Measurements from ENCODE around the gene ZNF397. TPM values are rescaled to one million over a fixed set of nuclear protein-coding genes. Genes with fewer than 3 reads are reported as not detected.

ZNF397 gene
- total RNA-seq, 1 donor from 2014 or later = 43.5 TPM

DNA sequence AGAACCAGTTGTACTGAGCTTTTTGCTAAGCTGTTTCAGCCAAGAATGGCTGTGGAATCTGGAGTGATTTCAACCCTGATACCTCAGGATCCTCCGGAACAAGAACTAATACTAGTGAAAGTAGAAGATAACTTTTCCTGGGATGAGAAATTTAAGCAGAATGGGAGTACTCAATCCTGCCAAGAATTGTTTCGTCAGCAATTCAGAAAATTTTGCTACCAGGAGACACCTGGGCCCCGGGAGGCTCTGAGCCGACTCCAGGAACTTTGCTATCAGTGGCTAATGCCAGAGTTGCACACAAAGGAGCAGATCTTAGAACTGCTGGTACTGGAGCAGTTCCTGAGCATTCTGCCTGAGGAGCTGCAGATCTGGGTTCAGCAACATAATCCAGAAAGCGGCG lies 1.6 kb downstream of the ZNF397 start:
- no peak for ATAC-seq
- DNase-seq (ENCODE audit: low spot score) = no peak
- intact Hi-C loops (cut with DNase I) = no loop called here

DNA sequence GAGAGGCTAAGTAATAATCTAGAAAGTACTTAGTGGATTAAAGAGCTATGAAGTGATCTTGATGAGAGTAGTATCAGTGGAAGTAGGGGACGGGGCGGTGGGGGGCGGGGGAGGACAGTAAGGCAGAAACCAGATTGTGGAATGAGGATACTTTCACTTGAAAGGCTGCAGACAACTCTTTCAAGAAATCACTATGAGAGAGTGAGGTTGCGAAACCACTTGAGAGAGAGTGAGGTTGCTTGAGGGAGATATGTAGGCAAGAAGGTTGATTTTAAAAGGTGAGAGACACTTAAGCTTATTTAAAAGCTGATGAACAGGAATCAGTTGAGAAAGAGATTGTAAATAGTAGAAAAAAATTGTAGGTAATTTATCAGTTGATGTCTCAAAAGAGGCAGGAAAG lies 3.8 kb downstream of the ZNF397 start:
- ATAC-seq (no peak), DNase-seq (ENCODE audit: low spot score) (no peak)
- intact Hi-C loops (cut with DNase I) = loop anchor here (2.0 kb wide), 1 partner anchor 44 kb away; no protein-coding TSS in a partner anchor

DNA sequence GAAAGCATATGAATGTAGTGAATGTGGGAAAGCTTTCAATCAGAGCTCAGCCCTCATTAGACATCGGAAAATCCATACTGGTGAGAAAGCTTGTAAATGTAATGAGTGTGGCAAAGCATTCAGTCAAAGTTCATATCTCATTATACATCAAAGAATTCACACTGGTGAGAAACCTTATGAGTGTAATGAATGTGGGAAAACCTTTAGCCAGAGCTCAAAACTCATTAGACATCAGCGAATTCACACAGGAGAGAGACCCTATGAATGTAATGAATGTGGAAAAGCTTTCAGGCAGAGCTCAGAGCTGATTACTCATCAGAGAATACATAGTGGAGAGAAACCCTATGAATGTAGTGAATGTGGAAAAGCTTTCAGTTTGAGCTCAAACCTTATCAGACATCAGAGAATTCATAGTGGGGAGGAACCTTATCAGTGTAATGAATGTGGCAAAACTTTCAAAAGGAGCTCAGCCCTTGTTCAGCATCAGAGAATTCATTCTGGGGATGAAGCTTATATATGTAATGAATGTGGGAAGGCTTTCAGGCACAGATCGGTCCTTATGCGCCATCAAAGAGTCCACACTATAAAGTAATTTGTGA lies 5.0 kb downstream of the ZNF397 start:
- no peak for DNase-seq (ENCODE audit: low spot score)
- ATAC-seq = no peak
- intact Hi-C loops (cut with DNase I) = loop anchor here (2.0 kb wide), 1 partner anchor 43 kb away; no protein-coding TSS in a partner anchor

DNA sequence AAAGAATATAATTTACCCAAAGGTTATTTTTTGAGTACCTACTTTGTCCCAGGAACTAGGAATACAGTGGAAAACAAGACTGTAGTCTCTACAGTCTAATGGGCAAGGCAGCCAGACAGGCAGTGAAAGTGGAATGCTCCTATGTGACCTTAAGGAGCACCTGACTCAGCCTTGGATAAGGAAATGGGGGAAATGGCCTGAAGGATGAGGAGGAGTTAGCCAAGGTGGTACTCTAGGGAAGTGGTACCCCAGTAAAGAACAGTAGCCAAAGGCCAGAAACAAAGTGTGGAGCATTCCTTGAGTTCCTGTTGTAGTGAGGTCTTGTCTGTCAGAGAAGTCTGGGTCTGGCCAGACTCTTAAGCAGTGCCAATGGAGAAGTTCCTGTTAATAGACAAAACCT lies 6.0 kb downstream of the ZNF397 start:
- DNase-seq (ENCODE audit: low spot score) = no peak
- no peak for ATAC-seq
- intact Hi-C loops (cut with DNase I) = no loop called here

DNA sequence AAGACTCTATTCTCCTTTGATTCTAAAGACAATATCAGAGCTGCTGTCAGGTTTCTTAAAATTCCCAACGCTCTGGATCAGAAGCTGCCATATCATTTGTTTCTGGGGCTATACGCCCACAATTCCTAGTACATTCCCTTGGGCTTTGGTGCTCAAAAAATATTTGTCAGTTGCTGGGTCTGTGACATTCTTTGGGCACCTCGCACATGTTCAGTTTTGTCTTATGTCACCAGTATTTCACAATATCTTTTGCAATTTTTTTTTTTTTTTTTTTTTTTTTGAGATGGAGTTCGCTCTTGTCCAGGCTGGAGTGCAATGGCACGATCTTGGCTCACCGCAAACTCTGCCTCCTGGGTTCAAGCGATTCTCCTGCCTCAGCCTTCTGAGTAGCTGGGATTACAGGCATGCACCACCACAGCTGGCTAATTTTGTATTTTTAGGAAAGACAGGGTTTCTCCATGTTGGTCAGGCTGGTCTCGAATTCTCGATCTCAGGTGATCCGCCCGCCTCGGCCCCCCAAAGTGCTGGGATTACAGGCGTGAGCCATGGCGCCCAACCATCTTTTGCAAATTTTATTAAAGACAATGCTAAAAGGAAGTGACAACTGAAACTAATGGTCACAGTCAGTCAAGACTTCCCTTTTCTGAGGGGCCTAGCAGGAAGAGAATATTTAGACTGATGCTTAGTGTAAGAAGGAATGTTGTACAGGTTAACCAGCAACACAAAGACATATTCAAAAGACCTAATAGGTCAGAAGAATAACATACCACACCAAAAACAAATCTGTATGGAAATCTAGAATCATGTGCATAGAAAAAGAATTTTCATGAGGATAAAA lies 6.8 kb downstream of the ZNF397 start:
- no peak for DNase-seq (ENCODE audit: low spot score)
- intact Hi-C loops (cut with DNase I) = no loop called here
- ATAC-seq = no peak

DNA sequence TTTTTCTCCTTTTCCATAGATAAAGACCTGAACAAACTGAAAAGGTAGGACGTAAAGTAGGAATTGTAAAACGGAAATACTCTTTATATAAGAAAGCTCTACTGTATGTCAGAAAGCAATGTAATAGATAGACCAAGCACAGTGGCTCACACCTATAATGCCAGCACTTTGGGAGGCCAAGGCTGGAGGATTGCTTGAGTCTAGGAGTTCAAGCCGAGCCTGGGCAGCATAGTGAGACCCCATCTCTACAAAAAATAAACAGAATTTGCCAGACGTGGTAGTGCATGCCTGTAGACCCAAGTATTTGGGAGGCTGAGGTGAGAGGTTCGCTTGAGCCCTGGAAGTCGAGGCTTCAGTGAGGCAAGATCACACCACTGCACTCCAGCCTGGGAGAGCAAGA lies 7.6 kb downstream of the ZNF397 start:
- intact Hi-C loops (cut with DNase I) = no loop called here
- no peak for DNase-seq (ENCODE audit: low spot score)
- ATAC-seq = no peak

DNA sequence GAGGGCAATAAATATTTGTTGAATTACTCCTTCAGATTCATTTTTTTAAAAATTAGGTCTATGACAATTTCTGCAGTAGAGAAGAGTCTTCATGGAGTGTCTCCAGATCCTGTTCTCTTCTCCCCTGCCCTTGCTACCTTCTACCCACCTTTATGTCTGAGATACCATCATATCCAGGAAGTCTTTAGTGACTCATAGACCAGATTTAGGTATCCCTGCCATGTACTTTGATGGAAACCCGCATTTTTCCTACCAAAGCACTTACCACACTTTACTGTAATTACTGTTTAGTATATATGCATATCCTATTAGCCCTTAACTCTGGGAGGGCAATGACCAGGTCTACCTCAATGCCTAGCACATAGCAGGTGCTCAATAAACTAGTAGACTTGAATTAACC lies 11.6 kb downstream of the ZNF397 start:
- no peak for ATAC-seq
- intact Hi-C loops (cut with DNase I) = no loop called here
- no peak for DNase-seq (ENCODE audit: low spot score)

DNA sequence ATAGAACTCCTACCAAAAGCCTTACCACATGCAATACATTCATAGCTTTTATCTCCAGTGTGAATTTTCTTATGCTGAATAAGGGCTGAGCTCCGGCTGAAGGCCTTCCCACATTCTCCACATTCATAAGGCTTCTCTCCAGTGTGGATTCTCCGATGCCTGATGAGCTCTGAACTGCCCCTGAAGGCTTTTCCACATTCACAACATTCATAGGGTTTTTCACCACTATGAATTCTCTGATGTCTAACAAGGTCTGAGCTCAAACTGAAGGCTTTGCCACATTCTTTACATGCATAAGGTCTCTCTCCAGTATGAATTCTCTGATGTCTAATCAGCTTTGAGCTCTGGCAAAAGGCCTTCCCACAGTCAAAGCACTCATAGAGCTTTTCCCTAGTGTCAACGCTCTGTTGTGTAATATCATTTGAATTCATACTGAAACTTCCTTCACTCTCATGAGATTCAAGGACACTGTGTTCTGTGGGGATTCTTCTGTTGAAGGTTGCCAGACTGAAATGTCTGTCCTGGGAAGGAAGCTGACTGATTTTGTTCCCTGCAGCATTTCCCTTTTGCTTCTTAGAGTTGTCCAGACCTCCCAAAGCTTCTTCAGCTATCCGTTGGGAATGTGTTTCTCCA lies 12.9 kb downstream of the ZNF397 start:
- DNase-seq (ENCODE audit: low spot score) (no peak), ATAC-seq (no peak)
- intact Hi-C loops (cut with DNase I) = no loop called here

DNA sequence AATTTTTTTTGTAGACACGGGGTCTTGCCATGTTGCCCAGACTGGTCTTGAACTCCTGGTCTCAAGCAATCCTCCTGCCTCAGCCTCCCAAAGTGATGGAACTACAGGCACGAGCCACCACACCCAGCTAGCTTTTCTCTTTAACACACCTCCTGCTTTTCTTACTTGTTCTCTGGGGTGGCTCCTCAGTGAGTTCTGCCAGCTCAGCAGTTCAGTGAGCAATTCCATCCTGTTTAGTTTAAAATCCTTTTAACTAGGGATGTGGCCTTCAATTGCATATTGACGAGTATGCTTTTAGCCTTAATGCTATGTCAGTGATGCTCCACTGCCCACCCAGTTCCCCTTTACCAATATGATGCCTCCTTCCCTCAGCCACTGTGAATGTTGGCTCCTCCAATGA lies 16.1 kb downstream of the ZNF397 start:
- intact Hi-C loops (cut with DNase I) = no loop called here
- ATAC-seq = no peak
- no peak for DNase-seq (ENCODE audit: low spot score)

DNA sequence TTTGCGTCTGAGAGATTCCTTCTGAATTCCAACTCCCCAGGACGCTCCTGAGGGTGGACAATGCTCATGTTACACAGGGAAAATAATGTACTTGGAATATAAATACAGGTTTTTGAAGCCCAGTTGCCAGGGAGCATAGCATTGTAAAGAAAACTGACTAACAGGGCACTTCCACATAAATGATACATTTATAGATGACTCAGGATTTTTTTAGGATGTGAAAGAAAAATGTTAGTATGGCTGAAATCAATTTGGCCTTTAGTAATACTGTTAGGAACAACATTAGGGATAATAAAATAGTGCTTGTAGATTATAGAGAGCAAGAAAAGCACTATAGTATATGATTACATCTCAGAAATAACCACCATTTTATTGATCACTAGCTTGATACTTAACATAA lies 23.6 kb downstream of the ZNF397 start:
- ATAC-seq = no peak
- intact Hi-C loops (cut with DNase I) = no loop called here
- DNase-seq (ENCODE audit: low spot score) = no peak

DNA sequence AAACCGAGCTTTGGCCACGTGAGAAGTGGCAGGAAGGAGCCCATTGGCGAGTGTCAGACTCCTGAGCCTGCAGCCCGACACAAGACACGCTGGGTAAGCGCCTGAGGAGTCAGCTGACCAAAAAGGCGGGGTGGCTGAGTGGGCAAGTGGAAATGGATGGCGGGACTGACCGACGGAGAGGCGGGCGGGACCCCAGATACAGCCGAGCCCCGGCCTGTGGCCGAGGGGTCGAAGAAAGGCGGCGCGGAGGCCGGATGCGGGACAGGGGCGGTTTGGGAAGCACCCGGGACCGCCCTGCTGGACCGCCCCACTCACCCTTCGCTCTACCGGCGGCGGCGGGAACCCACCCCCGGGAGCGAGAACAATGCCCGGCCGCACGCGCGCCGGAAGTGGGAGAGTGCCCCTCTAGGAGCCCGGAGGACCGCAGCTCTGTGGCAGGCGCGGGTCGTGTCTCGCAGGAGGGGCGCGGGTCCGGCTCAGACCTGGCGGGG lies 26.4 kb downstream of the ZNF397 start:
- intact Hi-C loops (cut with DNase I) = no loop called here
- peak; percentile 97 for ATAC-seq
- DNase-seq (ENCODE audit: low spot score) = peak; percentile 86

DNA sequence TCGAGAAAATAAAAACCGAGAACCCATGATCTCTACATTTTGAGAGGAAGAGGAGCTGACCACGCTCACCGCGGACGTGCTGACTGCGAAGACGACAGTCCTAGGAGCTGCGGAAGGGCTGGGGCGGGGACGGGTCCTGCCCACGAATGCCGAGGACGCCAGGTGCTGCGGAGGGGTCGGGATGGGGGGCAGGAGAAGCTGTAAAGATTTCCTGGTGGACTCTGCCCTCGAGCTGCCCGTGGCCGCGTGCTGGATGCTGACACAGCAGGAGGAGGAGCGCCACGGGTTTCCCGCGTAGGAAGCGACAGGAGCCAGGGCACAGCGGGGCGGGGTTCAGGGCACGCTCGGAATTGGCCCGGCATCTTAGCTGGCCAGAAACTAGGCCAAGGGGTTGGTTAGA lies 27.0 kb downstream of the ZNF397 start:
- intact Hi-C loops (cut with DNase I) = no loop called here
- DNase-seq (ENCODE audit: low spot score) = no peak
- ATAC-seq = peak; percentile 41

DNA sequence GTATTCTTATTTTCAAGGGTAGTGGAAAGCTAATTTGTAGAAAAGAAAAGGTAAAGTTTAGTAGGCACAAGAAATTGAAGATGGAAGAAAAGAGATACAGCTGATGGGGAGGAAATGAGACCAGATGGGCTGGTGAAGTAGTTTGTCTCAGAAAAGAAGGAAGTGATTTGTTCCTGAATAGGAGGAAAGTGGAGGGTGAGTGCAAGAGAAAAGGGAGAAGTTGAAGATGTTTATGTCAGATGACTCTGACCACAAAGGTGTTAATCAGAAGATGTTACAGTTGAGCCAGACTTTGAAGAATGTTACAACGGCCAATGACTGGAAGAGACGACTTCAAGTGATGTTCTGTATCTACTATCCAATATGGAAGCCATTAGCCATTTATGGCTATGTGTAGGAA lies 28.0 kb downstream of the ZNF397 start:
- no peak for DNase-seq (ENCODE audit: low spot score)
- intact Hi-C loops (cut with DNase I) = no loop called here
- no peak for ATAC-seq

DNA sequence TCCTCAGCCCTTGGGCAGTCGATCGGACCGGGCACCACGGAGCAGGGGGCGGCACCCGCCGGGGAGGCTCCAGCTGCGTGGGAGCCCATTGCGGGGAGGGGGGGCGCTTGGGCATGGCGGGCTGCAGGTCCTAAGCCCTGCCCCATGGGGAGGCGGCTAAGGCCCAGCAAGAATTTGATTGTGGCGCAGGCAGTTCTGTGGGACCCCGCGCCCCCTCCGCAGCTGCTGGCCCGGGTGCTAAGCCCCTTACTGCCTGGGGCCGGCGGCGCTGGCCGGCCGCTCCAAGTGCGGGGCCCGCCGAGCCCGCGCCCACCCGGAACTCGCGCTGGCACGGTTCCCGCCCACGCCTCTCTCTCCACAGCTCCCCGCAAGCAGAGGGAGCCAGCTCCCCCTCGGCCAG lies 30.8 kb downstream of the ZNF397 start:
- intact Hi-C loops (cut with DNase I) = no loop called here
- ATAC-seq = no peak
- no peak for DNase-seq (ENCODE audit: low spot score)

DNA sequence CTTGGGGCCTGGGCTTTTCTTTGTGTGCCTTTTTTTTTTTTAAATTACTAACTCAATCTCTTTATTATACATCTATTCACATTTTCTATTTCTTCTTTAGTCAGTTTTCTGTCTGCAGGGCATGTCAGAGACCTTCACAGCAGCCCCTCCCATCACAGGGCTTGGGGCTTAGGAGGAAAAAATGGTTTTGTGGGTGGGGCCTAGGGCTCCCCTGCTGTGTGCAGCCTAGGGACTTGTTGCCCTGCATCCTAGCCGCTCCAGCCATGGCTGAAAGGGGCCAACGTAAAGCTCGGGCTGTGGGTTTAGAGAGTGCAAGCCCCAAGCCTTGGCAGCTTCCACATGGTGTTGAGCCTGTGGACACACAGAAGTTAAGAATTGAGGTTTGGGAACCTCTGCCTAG lies 35.4 kb downstream of the ZNF397 start:
- DNase-seq (ENCODE audit: low spot score) = no peak
- no peak for ATAC-seq
- intact Hi-C loops (cut with DNase I) = no loop called here

DNA sequence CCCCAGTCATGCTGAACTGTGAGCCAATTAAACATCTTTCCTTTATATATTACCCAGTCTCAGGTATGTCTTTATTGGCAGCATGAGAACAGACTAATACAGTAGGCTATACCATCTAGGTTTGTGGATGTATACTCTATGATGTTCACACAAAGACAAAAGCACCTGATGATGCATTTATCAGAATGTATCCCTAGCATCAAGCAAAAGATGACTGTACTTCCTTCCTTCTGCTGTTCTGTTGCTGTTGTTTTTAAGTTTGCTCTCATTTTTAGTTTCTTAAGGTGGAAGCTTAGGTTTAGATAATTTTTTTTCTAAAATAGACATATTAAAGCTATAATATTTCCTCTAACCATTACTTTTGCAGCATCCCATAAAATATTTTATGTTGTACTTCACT lies 36.8 kb downstream of the ZNF397 start:
- DNase-seq (ENCODE audit: low spot score) = no peak
- intact Hi-C loops (cut with DNase I) = no loop called here
- ATAC-seq = no peak

DNA sequence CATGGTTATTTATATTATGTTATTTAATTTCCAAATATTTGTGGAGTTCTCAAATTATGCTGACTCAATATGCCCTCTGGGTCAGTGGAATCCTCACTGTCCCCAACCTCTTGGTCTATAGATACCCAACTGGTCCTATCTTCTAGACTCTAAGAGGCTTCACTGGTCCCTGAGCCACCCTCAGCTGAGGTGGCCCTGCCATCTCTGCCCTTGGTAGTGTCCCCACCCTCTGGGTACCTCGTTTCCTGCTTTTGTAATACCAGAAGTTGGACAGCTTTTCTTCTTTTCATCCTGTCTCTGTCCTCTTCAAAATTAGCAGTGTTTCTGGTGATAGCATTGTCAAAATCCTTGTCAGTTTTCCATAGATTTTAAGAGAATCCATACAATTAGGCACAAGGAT lies 37.3 kb downstream of the ZNF397 start:
- intact Hi-C loops (cut with DNase I) = no loop called here
- DNase-seq (ENCODE audit: low spot score) = no peak
- ATAC-seq = no peak

DNA sequence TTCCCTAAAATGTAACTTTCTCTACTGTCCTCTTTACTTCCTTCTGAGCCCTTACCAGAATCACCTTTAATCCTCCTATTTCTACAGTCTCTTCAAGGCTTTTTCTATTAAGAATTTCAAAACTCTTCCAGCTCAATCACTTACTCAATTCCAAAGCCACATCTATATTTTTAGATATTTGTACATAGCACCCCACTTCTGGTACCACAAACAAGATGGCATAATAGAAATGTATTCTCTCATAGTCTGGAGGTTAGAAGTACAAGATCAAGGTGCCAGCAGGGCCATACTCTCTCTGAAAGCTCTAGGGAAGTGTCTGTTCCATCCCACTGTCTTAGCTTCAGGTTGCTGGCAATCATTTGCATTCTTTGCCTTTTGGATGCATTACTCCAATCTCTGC lies 38.1 kb downstream of the ZNF397 start:
- intact Hi-C loops (cut with DNase I) = no loop called here
- ATAC-seq (no peak), DNase-seq (ENCODE audit: low spot score) (no peak)

DNA sequence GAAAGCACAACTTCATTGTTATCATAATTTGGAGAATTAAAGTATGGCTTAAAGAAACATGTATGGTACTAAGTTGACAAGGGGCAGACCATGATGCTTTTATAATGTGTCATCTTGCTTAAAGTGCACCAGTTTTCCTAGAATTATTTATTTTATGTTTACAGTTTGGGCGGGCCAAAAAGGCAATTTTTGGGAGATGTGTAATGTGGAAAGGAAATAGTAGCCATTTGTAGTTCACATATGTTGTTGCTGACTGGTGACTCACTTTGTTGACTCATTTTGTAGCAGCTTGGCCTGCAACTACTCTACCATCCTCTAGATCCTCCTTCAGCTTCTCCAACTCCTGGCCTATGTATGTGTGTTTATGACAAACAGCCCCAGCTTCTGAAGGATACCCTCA lies 41.5 kb downstream of the ZNF397 start:
- ATAC-seq (no peak), DNase-seq (ENCODE audit: low spot score) (no peak)
- intact Hi-C loops (cut with DNase I) = no loop called here

Data from sciatic nerve (tissue), 2 donors.